Measurements from ENCODE around the gene ZNF227. TPM values are rescaled to one million over a fixed set of nuclear protein-coding genes. Genes with fewer than 3 reads are reported as not detected.

Gene ZNF227
- total and polyA plus RNA-seq, 7 donors = 2.5 to 15.0 (median 10.9) TPM

DNA sequence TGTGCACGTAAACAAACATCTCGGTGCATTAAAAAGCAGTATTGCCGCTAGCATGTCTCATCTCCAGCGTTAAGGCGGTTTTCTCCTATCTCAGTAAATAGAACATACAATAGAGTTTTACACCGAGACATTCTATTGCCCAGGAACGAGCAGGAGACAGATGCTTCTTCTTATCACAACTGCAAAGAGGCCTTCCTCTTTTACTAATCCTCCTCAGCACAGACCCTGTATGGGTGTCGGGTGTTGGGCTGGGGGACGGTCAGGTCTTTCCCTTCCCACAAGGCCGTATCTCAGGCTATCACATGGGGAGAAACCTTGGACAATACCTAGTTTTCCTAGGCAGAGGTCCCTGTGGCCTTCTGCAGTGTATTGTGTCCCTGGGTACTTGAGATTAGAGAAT lies 68.6 kb downstream of the ZNF227 start:
- Histone ChIP-seq H3K27me3 (no peaks in the 10 kb centered on the region), H3K9me3 (peaks cover 5 to 38% (median 10%) of the 10 kb centered on the region in 4 donors), H3K4me3 (no peak overlapping the region), H3K36me3 (peaks cover 0 to 4% (median 0%) of the 10 kb centered on the region in 4 donors), H3K4me1 (peaks cover 0 to 24% (median 9%) of the 10 kb centered on the region in 4 donors), H3K27ac (no peak overlapping the region)
- WGBS, 2 donors = 78 to 80% methylated on average over 10 of the region's 10 CpGs
- intact Hi-C loops (cut with DNase I) = no loop called here
- TF ChIP-seq POLR2A (IDR thresholded peaks at IDR 0.05) = no peak
- no peak for TF ChIP-seq EP300 (IDR thresholded peaks at IDR 0.05)
- TF ChIP-seq POLR2AphosphoS5 (IDR thresholded peaks at IDR 0.05) = no peak
- TF ChIP-seq, protein P1, sequence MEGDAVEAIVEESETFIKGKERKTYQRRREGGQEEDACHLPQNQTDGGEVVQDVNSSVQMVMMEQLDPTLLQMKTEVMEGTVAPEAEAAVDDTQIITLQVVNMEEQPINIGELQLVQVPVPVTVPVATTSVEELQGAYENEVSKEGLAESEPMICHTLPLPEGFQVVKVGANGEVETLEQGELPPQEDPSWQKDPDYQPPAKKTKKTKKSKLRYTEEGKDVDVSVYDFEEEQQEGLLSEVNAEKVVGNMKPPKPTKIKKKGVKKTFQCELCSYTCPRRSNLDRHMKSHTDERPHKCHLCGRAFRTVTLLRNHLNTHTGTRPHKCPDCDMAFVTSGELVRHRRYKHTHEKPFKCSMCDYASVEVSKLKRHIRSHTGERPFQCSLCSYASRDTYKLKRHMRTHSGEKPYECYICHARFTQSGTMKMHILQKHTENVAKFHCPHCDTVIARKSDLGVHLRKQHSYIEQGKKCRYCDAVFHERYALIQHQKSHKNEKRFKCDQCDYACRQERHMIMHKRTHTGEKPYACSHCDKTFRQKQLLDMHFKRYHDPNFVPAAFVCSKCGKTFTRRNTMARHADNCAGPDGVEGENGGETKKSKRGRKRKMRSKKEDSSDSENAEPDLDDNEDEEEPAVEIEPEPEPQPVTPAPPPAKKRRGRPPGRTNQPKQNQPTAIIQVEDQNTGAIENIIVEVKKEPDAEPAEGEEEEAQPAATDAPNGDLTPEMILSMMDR (IDR thresholded peaks at IDR 0.05) = no peak
- DNase-seq = no peak

DNA sequence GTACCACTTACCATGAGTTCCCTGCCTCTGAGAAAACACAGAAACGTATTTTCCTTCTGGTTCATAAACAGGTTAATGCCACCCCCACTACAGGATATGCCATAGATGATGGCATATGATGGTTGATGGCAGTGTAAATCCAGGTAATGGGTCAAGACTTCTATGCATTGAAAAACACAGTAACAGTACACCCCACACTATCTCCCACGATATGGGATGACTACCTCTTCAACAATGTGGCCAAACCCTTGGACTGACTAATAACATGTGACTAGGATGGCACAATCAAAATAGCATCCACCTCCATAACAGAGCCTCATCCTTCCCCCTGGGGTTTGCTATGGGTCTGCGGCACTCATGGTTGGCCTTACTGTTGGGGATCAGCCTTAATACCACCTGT lies 70.5 kb downstream of the ZNF227 start:
- Histone ChIP-seq H3K4me3 (no peak overlapping the region), H3K36me3 (peaks cover 8 to 13% (median 10%) of the 10 kb centered on the region in 4 donors), H3K4me1 (peaks cover 0 to 27% (median 9%) of the 10 kb centered on the region in 4 donors), H3K27me3 (no peaks in the 10 kb centered on the region), H3K9me3 (peaks cover 5 to 46% (median 19%) of the 10 kb centered on the region in 4 donors), H3K27ac (peak overlapping the region in 2 of 4 donors; percentile 63 to 72)
- intact Hi-C loops (cut with DNase I) = no loop called here
- 90 to 94% methylated on average over 3 of the region's 3 CpGs for WGBS, 2 donors
- DNase-seq = no peak
- TF ChIP-seq, protein P1 (IDR thresholded peaks at IDR 0.05) = no peak

DNA sequence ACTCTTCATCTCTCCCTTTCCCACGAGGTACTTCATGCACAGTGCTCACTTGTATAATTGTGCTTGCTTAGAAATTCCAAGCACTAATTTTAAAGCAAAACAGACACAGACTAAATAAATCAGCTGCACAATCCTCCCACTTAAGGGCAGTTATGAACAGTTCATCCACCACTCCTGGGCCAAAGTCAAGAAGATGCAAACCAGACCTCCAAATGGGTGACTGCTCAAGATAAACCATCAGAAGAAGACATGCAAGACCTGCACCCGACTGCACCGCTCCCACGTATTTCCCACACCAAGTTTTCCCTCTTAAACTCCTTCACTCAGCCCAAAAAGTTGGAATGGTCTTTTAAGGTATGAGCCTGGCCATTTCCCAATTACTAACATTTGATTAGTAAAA lies 72.6 kb downstream of the ZNF227 start:
- intact Hi-C loops (cut with DNase I) = no loop called here
- H3K9me3 ChIP-seq = peaks cover 5 to 61% (median 22%) of the 10 kb centered on the region in 4 donors
- DNase-seq = no peak
- peaks cover 22 to 35% (median 30%) of the 10 kb centered on the region in 4 donors for H3K36me3 ChIP-seq
- TF ChIP-seq, protein P1 (IDR thresholded peaks at IDR 0.05) = no peak
- TF ChIP-seq POLR2A (IDR thresholded peaks at IDR 0.05) (no peak), EP300 (IDR thresholded peaks at IDR 0.05) (peak in 1 of 4 donors; percentile 72), POLR2AphosphoS5 (IDR thresholded peaks at IDR 0.05) (peak in 3 of 4 donors; percentile 68 to 90 (median 87))
- 78 to 88% methylated on average over 4 of the region's 4 CpGs for WGBS, 2 donors
- H3K27ac ChIP-seq = peak overlapping the region in 3 of 4 donors; percentile 63 to 72 (median 69)
- no peaks in the 10 kb centered on the region for H3K27me3 ChIP-seq
- no peak overlapping the region for H3K4me3 ChIP-seq
- H3K4me1 ChIP-seq = peaks cover 0 to 27% (median 9%) of the 10 kb centered on the region in 4 donors

Other genes starting within 250 kb of the ZNF227 start
- 1 to 10 TPM; 5.5 to 8.2 (median 7.5) TPM for gene ZNF155, start 228.3 kb upstream of the ZNF227 start, total RNA-seq
- gene ZNF155, start 228.3 kb upstream of the ZNF227 start, polyA plus RNA-seq = 1 to 10 TPM; 1.8 to 4.5 (median 2.3) TPM
- 10 to 100 TPM in 1 of 4 donors, 1 to 10 TPM in 3; 3.0 to 10.6 (median 5.1) TPM for gene ZNF230, start 209.6 kb upstream of the ZNF227 start, total RNA-seq
- gene ZNF230, start 209.6 kb upstream of the ZNF227 start, polyA plus RNA-seq = 1 to 10 TPM; 1.2 to 2.0 (median 1.4) TPM
- gene ZNF222, start 187.2 kb upstream of the ZNF227 start, total RNA-seq = 1 to 10 TPM; 1.9 to 3.8 (median 2.4) TPM
- 1 to 10 TPM in 2 of 3 donors, under 1 TPM in 1; 0.60 to 2.1 (median 1.6) TPM for gene ZNF222, start 187.2 kb upstream of the ZNF227 start, polyA plus RNA-seq
- 1 to 10 TPM; 2.5 to 5.0 (median 4.2) TPM for gene ZNF223, start 160.5 kb upstream of the ZNF227 start, total RNA-seq
- gene ZNF223, start 160.5 kb upstream of the ZNF227 start, polyA plus RNA-seq = 1 to 10 TPM; 3.0 to 3.7 (median 3.1) TPM
- 1 to 10 TPM; 1.8 to 3.6 (median 2.6) TPM for gene ZNF284, start 140.4 kb upstream of the ZNF227 start, total RNA-seq
- gene ZNF284, start 140.4 kb upstream of the ZNF227 start, polyA plus RNA-seq = under 1 TPM; 0.46 to 0.99 (median 0.60) TPM
- 10 to 100 TPM; 16.6 to 23.0 (median 19.6) TPM for gene ZNF224, start 118.2 kb upstream of the ZNF227 start, total RNA-seq
- gene ZNF224, start 118.2 kb upstream of the ZNF227 start, polyA plus RNA-seq = 10 to 100 TPM in 1 of 3 donors, 1 to 10 TPM in 2; 7.2 to 16.1 (median 7.4) TPM
- gene ZNF225, start 99.1 kb upstream of the ZNF227 start, total RNA-seq = 1 to 10 TPM; 3.0 to 4.9 (median 3.4) TPM
- 1 to 10 TPM in 2 of 3 donors, under 1 TPM in 1; 0.60 to 2.1 (median 1.2) TPM for gene ZNF225, start 99.1 kb upstream of the ZNF227 start, polyA plus RNA-seq
- gene ZNF234, start 71.0 kb upstream of the ZNF227 start, total RNA-seq = 10 to 100 TPM in 1 of 4 donors, 1 to 10 TPM in 3; 5.9 to 19.7 (median 7.9) TPM
- gene ZNF234, start 71.0 kb upstream of the ZNF227 start, polyA plus RNA-seq = 1 to 10 TPM in 2 of 3 donors, under 1 TPM in 1; 0.92 to 4.0 (median 1.2) TPM
- gene ZNF226, start 47.4 kb upstream of the ZNF227 start, total RNA-seq = 10 to 100 TPM; 14.4 to 20.2 (median 18.6) TPM
- 10 to 100 TPM; 15.0 to 27.3 (median 16.4) TPM for gene ZNF226, start 47.4 kb upstream of the ZNF227 start, polyA plus RNA-seq
- 1 to 10 TPM; 2.8 to 7.5 (median 3.5) TPM for gene ZNF233, start 47.4 kb downstream of the ZNF227 start, total RNA-seq
- 1 to 10 TPM in 1 of 3 donors, under 1 TPM in 2; 0.46 to 1.2 (median 0.60) TPM for gene ZNF233, start 47.4 kb downstream of the ZNF227 start, polyA plus RNA-seq
- gene ZNF235, start 92.5 kb downstream of the ZNF227 start, total RNA-seq = 10 to 100 TPM in 2 of 4 donors, 1 to 10 TPM in 2; 5.8 to 12.7 (median 9.0) TPM
- gene ZNF235, start 92.5 kb downstream of the ZNF227 start, polyA plus RNA-seq = 1 to 10 TPM; 1.2 to 2.9 (median 1.8) TPM
- 1 to 10 TPM; 3.3 to 8.9 (median 4.7) TPM for gene ZNF112, start 144.1 kb downstream of the ZNF227 start, total RNA-seq
- gene ZNF112, start 144.1 kb downstream of the ZNF227 start, polyA plus RNA-seq = 1 to 10 TPM in 2 of 3 donors, under 1 TPM in 1; 0.69 to 1.3 (median 1.2) TPM
- 1 to 10 TPM; 3.2 to 6.3 (median 5.0) TPM for gene ZNF285, start 189.1 kb downstream of the ZNF227 start, total RNA-seq
- 1 to 10 TPM in 2 of 3 donors, under 1 TPM in 1; 0.23 to 1.4 (median 1.2) TPM for gene ZNF285, start 189.1 kb downstream of the ZNF227 start, polyA plus RNA-seq
- gene ZNF229, start 235.9 kb downstream of the ZNF227 start, total RNA-seq = 1 to 10 TPM; 3.3 to 6.1 (median 5.0) TPM
- gene ZNF229, start 235.9 kb downstream of the ZNF227 start, polyA plus RNA-seq = 1 to 10 TPM in 2 of 3 donors, not detected in 1; 1.2 to 1.3 TPM

All from sigmoid colon (tissue), 7 donors.